Measurements from ENCODE around the gene FOS.

DNA sequence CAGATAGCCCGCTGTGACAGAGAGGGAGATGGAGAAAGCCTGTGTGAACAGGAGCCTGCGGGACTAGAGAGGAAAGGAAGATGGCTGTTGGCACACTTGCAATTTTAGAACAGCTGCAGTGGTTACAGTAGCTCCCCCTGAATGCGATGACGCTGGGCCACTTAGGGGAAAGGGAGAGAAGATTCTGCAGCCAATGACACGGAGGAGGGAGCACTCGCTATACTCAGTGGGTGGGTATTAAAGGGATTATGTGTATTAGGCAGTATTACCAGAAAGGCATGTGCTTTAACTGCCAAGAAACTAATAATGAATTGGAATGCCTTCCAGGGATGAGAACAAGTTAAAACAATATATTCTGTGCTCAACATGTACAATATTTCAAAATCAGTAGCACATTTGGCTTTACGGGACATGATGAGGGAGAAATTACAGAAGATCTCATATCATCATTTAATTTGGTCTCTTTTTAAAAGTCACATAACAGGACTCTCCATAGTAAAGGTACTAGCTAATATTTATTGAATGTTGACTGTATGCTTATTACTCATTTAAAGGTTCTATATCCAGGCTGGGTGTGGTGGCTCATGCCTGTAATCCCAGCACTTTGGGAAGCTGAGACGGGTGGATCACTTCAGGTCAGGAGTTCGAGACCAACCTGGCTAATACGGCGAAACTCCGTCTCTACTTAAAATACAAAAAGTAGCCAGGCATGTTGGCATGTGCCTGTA is 35.9 kb upstream of the FOS start:
- TF ChIP-seq CTCF (IDR thresholded peaks at IDR 0.05), result no peak
- TF ChIP-seq POLR2A (IDR thresholded peaks at IDR 0.05), result no peak
- peak in 1 of 2 donors; percentile 83 for TF ChIP-seq POLR2AphosphoS5 (IDR thresholded peaks at IDR 0.05; ENCODE audit: insufficient read depth in 1 of 2, low read depth in 1 of 2)
